ENCODE data around the gene DDOST. TPM values are rescaled to one million over a fixed set of nuclear protein-coding genes. Genes with fewer than 3 reads are reported as not detected.
A peak's percentile ranks its signal among the peaks of the same experiment; 100 is the strongest.

DDOST gene
- total RNA-seq, 1 experiment from 2014 or later, result 275 TPM

DNA sequence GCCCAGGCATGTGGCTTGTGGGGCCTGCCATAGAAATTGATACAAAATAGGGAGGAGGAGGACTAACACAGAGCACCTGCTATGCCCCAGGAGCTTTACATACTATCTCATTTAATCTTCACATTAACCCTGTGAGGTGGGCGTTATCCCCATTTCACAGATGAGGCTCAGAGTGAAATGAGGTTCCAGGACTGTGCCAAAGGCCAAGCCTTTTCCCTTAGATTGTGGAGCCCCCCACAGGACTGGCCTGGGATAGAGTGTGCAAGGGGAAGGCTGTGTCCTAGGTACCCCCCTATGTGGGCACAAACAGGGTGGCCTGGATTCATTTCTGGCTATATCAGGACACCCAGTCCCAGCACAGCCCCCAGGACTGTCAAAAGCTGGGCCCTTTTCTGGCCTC is 2.2 kb upstream of the DDOST start:
- DNase-seq (ENCODE audit: extremely low read depth, low read depth), result no peak

DNA sequence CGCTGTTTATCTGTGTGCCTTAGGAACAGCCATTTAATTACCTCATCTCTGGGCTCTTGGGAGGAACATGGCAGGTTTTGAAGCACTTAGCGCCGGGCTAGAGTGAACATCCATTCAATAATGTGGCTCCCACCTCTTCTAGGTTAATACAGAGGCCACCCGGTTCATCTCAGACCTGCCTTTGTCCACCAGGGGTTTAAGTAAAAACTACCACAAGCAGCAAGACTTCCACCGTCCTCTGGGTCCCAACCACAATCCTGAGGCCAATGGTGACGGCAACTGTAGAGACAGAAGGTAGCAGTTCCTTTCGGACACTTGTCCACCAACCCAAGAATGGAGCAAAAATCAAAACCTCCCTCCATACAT is 924 bp upstream of the DDOST start:
- no peak for DNase-seq (ENCODE audit: extremely low read depth, low read depth)

DNA sequence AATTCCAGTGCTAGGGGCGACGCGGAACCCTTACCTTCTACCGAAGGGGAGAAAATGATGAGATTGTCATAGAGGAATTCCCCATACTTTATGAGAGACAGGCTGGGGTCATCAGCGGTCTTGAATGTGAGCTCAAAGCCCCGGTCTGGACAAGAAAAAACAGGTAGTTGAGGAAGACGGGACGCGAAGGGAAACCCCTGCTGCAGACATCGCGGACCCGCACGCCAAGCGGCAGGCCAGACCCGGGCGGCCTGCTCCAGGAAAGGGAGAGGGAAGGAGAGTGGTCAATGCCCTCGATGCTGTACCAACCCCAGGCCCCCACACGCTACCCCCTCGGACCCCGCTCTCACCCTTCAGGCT is 342 bp downstream of the DDOST start:
- DNase-seq (ENCODE audit: extremely low read depth, low read depth), result no peak

DNA sequence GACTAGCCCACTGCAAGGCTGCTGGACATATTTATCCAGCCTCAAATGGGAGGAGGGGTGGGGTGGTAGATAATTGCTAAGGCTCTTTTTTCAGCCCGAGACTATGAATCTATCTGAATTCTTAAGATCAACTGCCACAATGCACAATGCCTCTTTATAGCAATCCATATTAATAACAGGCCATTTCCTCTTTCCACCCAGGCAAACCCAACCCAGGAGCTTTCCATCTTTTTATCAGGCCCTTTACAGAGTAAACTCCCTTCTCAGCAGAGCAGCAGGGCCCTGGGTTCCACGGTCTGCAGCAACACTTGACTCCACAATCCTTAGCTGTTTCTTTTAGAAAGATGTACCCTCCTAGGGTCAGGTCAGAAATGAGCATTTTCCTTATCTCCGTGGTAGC is 806 bp downstream of the DDOST start:
- no peak for DNase-seq (ENCODE audit: extremely low read depth, low read depth)

DNA sequence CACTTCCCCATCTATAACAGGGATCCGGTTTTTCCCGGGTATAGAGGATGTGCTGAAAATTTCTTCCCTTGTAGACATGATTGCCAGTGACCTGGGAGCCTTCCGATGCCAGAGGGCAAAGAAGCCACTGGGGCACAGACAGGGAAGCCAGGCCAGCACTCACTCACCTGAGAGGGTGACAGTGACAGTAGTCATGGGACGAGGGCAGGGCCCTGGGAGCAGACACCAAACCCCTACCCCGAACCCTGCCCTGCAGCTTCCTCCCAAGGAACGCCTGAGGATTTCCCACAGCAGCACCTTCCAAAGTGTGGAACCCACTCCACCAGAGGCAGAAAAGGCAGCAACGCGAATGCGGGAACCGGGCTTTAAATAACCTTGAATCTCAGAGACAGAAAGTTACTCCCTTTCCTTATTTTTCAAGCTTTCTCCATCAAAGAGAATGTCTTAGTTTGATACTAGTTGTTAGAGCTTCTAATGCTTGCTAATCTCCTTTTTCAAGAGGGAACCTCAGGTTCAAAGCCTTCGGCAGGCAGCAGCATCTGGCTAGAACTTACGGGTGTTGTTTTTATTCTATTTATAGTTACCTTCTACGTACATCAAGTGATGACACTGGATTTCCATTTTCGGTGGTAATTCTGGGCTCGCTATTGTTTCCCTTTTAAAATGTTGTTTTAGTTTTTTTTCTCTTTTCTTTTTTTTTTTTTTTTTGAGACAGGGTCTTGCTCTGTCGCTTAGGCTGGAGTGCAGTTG is 2.8 kb downstream of the DDOST start:
- DNase-seq (ENCODE audit: extremely low read depth, low read depth), result no peak

DNA sequence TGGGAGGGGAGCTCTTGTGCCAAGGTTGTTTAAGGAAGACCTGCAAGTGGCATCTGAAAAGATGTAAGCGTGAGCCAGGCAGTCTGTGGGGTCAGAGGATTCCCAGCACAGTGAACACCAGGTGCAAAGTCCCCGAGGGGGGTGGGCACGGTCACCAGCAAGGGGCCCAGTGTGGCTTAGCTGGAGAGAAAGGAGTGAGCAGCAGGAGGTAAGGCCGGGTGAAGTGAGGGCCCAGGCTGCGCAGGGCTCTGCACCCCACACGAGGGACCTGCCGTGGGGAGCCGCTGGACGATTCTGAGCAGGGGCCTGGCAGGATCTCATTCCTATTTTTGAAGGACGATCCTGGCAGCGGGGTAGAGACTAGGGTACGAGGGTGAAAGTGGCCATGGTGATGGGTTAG is 4.1 kb downstream of the DDOST start:
- no peak for DNase-seq (ENCODE audit: extremely low read depth, low read depth)

DNA sequence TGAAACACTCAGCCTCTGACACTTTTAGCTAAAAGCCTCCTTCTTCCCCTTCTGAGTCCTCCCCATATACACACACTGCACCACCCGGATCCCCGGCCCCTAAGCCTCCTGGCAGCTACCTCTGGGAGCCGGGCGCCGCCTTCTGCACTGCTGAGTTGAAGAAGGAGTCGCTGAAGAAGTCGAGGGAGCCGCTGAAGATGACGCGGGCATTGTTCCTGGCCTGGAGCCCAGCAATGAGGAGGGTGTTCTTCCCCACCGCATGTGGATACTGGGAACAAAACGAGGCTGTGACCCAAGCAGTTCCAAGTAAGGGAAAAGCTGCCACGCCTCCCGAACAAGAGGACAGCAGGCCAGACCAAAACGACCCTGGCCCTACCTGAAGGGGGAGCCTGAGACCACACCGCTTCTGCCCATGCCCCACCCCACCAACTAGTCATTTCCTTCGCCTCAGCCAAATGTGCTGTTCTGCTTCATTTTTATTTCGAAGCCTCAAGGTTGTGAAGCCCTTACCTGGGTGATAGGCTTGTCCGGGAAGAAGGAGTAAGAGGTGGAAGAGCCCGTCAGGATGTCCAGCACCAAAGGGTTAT is 7.0 kb downstream of the DDOST start:
- no peak for DNase-seq (ENCODE audit: extremely low read depth, low read depth)

DNA sequence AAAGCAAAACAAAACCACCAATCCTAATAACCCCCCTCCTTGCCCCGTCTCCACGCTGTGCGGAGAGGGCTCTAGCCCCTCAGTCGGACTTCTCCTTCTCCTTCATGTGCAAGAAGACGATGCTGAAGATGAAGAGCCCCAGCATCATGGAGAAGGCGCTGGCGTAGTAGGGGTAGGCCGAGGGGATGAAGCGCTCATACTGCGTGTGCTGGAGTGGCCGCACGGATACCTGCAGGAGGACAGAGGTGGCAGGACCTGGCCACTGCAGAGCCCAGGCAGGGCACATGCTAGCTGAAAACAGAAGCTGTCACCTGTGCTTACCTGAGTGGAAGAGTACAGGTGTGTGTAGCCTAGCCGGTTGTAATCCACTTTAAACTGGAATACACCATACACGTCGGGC is 8.9 kb downstream of the DDOST start:
- DNase-seq (ENCODE audit: extremely low read depth, low read depth), result no peak

DNA sequence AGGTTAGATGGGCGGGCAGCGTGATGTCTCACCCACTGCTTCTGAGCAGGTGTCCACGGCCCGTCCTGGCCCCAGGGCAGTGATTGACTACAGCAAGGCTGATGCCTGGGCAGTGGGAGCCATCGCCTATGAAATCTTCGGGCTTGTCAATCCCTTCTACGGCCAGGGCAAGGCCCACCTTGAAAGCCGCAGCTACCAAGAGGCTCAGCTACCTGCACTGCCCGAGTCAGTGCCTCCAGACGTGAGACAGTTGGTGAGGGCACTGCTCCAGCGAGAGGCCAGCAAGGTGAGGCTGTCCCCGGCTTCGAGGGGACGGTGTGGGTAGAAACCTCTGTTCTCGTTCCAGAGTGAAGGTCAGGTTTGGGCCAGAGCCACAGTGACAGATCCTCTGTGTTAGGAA is 12.2 kb downstream of the DDOST start:
- no peak for DNase-seq (ENCODE audit: extremely low read depth, low read depth)

DNA sequence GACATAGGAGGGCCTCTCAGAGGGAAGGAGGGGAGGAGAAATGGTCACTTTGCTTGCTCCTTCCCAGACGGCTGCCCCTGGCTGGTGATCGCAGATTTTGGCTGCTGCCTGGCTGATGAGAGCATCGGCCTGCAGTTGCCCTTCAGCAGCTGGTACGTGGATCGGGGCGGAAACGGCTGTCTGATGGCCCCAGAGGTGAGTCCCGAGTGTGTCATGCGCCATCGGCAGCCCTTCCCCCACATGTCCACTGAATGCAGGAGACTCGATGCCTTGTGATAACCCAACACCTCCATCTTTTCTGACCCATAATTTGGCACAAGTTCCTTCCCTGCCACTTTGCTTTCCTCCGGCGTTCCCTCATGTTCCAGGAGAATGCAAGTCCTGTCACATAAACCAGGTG is 12.7 kb downstream of the DDOST start:
- no peak for DNase-seq (ENCODE audit: extremely low read depth, low read depth)

DNA sequence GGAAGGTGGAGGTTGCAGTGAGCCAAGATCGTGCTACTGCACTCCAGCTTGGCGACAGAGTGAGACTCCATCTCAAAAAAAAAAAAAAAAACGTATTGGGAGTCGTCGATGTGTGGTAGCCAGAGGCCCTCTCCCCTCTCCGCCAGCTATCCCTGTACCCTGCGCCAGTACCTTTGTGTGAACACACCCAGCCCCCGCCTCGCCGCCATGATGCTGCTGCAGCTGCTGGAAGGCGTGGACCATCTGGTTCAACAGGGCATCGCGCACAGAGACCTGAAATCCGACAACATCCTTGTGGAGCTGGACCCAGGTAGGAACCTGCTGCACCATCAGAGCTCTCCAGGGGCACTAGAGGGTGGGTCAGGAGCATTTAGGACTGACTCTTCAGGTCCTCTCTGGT is 15.8 kb downstream of the DDOST start:
- no peak for DNase-seq (ENCODE audit: extremely low read depth, low read depth)

DNA sequence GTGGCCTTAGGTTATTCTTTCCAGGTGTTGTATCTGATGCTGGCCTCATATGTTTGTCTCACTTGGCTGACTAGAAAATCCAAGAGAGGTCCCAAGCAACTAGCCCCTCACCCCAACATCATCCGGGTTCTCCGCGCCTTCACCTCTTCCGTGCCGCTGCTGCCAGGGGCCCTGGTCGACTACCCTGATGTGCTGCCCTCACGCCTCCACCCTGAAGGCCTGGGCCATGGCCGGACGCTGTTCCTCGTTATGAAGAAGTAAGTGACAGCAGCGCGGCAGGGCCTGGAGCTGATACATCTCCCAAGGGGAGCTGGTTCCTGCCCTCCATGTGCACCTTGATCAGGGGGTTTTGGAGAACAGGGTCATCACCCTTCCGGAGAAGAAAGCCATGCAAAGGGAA is 16.8 kb downstream of the DDOST start:
- no peak for DNase-seq (ENCODE audit: extremely low read depth, low read depth)

DNA sequence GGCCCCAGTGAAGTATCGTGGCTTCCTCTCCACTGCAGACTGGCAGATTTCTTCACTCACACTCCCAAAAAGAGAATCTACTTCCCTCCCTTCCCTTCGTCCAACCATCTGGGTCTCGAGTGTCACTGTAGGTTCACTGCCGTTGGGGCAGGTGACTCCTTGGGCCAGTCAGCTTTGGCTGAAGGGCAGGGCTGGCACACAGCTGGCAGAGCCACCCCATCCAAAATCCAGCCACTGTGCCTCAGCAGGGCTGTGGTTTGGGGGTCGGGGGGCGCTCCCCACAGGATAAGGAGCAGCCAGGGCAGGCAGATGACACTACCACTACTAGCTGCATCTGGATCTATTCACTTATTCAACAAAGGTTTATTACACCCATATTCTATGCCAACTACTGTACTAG is 18.1 kb downstream of the DDOST start:
- DNase-seq (ENCODE audit: extremely low read depth, low read depth), result no peak

DNA sequence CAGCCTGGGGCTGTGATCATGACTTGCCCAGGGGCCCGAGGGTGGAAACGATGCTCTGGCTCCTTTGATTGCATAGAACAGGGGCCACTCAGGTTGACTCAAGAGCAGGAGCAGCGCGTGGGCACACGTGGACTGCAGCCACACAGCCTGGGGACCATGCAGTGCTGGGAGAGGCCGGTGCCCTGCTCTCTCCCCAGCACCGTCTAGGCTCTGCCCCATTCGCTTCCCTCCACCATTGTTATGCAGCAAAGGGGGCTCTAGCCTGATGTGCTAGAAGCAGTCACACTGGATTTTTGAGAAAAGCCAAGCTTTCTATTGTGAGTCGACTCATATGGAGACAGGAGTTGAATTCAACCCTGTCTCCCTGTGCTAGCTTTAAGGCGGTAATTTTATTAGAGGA is 19.2 kb downstream of the DDOST start:
- no peak for DNase-seq (ENCODE audit: extremely low read depth, low read depth)

DNA sequence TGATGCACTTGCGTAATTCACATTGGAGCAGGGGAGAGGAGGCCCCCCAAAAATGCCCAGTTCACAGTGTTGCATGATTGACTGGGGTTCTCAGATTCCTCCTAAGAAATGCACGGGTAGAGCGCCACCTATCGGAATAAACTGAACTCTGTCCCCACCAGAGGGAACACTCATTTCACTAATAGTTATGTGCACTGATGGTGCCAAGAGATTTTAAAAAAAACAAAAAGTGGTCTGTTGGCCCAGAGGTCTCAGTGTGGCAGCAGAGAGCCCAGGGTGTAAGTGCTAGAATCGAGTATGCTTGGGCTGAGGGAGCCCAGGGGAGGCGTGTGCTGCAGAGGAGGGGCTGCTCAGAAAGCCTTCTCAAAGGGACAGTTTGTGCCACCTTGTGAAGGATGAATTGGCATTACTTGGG is 21.0 kb downstream of the DDOST start:
- peak; percentile 33 for DNase-seq (ENCODE audit: extremely low read depth, low read depth)

DNA sequence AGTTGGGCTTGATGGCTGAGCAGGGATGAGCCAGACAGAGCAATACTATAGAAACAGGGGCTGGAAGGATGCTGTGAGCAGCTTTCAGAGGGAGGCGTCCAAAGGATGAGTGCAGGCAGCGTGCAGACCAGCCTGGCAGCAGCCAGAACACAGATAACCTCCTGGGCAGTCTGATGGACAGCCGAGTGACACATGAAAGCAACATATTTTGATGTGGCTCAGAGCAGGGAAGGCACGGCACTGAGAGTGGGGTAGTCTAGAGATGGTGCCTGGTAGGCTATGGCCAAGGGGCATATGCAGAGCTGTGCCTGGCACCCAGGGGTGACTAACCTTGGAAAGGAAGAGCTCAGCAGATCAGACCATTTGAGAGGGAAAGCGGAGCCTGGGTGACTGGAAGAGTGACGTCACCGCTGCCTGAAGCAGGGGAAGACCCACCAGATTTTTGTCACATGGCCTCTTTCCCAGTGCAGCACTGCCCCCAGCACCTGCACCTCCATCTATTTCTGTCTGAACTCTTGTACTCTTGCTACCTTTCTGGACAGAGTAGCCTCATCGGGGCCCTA is 24.3 kb downstream of the DDOST start:
- DNase-seq (ENCODE audit: extremely low read depth, low read depth), result no peak

DNA sequence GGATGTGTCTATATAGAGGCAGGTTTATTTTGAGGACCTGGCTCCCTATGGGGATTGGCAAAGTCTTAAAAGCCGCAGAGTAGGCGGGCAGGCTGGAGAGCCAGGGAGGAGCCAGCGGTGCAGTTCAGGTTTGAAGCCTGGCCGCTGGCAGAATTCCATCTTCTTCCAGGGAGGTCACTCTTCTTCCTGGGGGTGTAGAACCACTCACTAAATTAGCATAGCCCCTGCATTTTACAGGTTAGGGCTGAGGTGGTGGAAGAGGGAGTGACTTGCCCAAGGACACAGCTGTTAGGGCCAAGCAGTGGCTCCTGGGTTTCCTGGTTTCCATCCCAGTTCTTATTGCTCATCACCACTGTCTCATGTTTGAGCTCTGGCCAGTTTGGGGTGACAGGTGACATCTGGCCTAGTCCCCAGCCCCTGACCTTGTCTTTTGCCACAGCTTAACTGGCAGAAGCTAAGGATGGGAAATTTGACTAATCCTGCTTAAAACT is 26.5 kb downstream of the DDOST start:
- DNase-seq (ENCODE audit: extremely low read depth, low read depth), result no peak

DNA sequence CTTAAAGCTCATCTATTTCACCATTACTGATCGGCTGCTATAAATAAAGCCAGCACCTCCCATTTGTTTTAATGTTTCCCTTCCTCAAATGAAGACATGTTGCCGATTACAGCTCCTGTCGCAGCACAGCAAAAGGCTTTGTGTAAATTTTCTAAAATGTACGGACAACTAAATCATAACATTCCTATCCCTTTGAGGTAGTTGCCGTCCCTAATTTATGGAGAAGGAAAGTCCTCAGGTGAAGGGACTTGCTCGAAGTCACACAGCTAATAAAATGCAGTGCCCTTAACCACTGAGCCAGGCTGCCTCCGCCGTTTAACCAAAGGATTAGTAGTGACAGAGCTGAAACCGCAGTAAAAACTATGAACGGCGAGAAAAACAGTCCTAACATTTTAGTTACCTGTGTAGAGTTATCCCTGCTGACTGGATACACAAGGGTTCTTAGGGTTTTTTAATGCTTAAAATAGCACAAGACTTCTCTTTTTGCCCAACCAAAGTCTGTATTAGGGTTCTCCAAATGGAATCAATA is 27.0 kb downstream of the DDOST start:
- no peak for DNase-seq (ENCODE audit: extremely low read depth, low read depth)

DNA sequence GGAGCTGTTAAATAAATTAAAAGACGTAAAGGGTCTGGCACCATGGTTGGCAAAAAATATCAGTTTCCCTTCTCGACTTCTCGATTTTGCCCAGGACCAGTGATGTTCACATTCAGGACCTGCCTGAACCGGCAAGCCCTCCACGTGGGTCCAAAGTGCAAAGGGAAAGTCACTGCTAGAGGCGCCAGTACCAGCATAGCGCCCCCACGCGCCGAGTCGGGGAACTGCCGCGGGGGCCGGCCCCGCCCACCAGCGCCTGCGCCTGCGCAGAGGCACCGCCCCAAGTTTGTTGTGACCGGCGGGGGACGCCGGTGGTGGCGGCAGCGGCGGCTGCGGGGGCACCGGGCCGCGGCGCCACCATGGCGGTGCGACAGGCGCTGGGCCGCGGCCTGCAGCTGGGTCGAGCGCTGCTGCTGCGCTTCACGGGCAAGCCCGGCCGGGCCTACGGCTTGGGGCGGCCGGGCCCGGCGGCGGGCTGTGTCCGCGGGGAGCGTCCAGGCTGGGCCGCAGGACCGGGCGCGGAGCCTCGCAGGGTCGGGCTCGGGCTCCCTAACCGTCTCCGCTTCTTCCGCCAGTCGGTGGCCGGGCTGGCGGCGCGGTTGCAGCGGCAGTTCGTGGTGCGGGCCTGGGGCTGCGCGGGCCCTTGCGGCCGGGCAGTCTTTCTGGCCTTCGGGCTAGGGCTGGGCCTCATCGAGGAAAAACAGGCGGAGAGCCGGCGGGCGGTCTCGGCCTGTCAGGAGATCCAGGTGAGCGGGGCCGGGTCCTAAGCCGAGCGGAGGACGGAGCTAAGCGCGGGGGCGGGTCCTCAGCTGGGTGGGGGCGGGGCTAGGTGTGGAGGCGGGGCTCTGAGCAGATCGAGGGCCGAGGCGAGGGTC is 27.7 kb downstream of the DDOST start, which contains the start of gene PINK1:
Gene PINK1, plus strand, starts transcription at position 269 of the 875 bp plus-strand sequence. Its CDS starts 91 bp downstream, at position 360.
- peak; percentile 47 for DNase-seq (ENCODE audit: extremely low read depth, low read depth)

DNA sequence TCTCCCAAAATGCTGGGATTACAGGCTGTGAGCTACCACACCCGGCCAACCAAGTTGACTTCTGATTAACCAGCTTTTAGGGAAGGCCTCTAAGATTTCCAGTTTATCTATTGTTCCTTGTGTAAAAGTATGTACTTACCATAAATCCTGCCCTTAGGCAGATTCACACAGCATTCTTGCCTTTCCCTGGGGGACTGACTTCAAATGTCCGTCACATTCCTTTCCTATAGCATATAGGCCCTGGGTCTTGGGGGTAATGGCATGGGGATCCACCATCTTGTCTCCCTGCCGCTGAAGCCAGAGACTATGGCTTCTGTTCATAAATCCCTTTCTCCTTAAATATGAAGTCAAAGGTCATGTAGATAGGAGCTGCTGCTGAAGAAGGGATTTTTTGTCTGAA is 28.8 kb downstream of the DDOST start:
- no peak for DNase-seq (ENCODE audit: extremely low read depth, low read depth)

DNA sequence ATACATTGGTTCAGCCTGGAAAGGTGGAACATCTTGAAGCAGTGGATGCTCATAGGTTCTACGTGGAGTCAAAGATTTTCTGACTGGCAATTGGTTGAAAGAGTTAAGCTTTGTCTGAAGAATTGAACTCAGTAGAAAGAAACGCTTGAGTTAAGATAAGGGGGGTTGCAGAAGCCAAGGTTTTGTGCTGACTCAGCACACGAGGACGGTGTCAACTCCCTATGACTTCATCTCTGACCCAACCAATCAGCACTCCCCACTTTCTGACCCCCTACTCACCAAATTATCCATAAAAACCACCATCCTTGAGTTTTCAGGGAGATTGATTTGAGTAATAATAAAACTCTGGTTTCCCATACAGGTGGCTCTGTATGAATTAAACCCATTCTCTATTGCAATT is 30.4 kb downstream of the DDOST start:
- no peak for DNase-seq (ENCODE audit: extremely low read depth, low read depth)

Measured in NCI-H460 (cell line).